CD4-positive, alpha-beta memory T cell (primary cell): Measurements from ENCODE around the gene XRN2. TPM values are rescaled to one million over a fixed set of nuclear protein-coding genes. Genes with fewer than 3 reads are reported as not detected.
A peak's percentile ranks its signal among the peaks of the same experiment; 100 is the strongest.

Experiments
- CTCF ChIA-PET: fragments of 350-600 bp; sonication (Branson Sonifier 250); formaldehyde crosslinking; loops from one replicate; lab custom pipeline; 2021; ENCODE audit warnings: inconsistent platforms; ENCODE audit not compliant: partially characterized antibody; lab: Charles Lee
- POLR2A ChIA-PET: fragments of 350-600 bp; sonication (Branson Sonifier 250); formaldehyde crosslinking; loops from one replicate; lab custom pipeline; 2021; ENCODE audit not compliant: partially characterized antibody; lab: Charles Lee
- DNase-seq, 5 donors: peaks; one replicate each; pipeline versions ENCODE4 v3.0.0 to v3.0.0-alpha.2; 2020 to 2022; ENCODE audit warnings: mixed read lengths in 1 of 5
- H3K27ac ChIP-seq: one replicate; pipeline ENCODE4 v1.7.0; 2013; ENCODE audit warnings: low read depth, low read length
- H3K27me3 ChIP-seq: 2 replicates; pipeline ENCODE4 v1.7.0; 2013; ENCODE audit warnings: mild to moderate bottlenecking, low read length, moderate library complexity; ENCODE audit not compliant: insufficient read depth
- H3K36me3 ChIP-seq: 2 replicates; pipeline ENCODE4 v1.7.0; 2013; ENCODE audit warnings: mild to moderate bottlenecking, low read length, moderate library complexity; ENCODE audit not compliant: insufficient read depth
- H3K4me1 ChIP-seq: 2 replicates; pipeline ENCODE4 v1.7.0; 2013; ENCODE audit warnings: mild to moderate bottlenecking, low read length, moderate library complexity; ENCODE audit not compliant: insufficient read depth
- H3K4me3 ChIP-seq, 2 donors: one replicate each; pipeline ENCODE4 v1.7.0; 2013; ENCODE audit warnings: low read length in 2 of 2, mild to moderate bottlenecking in 1 of 2
- H3K9me3 ChIP-seq, 2 donors: one replicate each; pipeline ENCODE4 v1.7.0; 2013; ENCODE audit warnings: low read length in 2 of 2, control low read depth in 1 of 2; ENCODE audit not compliant: control insufficient read depth in 1 of 2
- H3K27ac Mint-ChIP-seq, 7 donors: one replicate each; pipeline ENCODE4 v1.8.0; 2020 to 2021; ENCODE audit warnings: mixed read lengths in 7 of 7, mild to moderate bottlenecking in 6 of 7, inconsistent platforms in 3 of 7, moderate library complexity in 3 of 7
- H3K27me3 Mint-ChIP-seq, 2 donors: one replicate each; pipeline ENCODE4 v1.8.0; 2020 to 2021; ENCODE audit warnings: mixed read lengths in 2 of 2
- H3K36me3 Mint-ChIP-seq, 2 donors: one replicate each; pipeline ENCODE4 v1.8.0; 2020 to 2021; ENCODE audit warnings: mixed read lengths in 2 of 2, inconsistent platforms in 1 of 2, mild to moderate bottlenecking in 1 of 2
- H3K4me1 Mint-ChIP-seq, 4 donors: one replicate each; pipeline ENCODE4 v1.8.0; 2020 to 2021; ENCODE audit warnings: mixed read lengths in 4 of 4, mild to moderate bottlenecking in 1 of 4
- H3K4me3 Mint-ChIP-seq, 8 donors: one replicate each; pipeline ENCODE4 v1.8.0; 2020 to 2021; ENCODE audit warnings: mixed read lengths in 8 of 8, mild to moderate bottlenecking in 7 of 8, moderate library complexity in 6 of 8, inconsistent platforms in 3 of 8
- H3K9me3 Mint-ChIP-seq, 8 donors: one replicate each; pipeline ENCODE4 v1.8.0; 2020 to 2021; ENCODE audit warnings: mixed read lengths in 8 of 8, mild to moderate bottlenecking in 5 of 8, inconsistent platforms in 3 of 8, moderate library complexity in 1 of 8
- intact Hi-C: fragments of 100-400 bp; cut with micrococcal nuclease; formaldehyde crosslinking; loops from one replicate; pipeline ENCODE4 v1.15.1; 2023
- polyA plus RNA-seq, 2 donors: library from polyadenylated mRNA; unstranded; fragments of 300-500 nt; fragmentation: Illumina TruSeq; gene quantifications; one replicate each; pipeline ENCODE4 v1.2.3, GENCODE V29; 2021
- total RNA-seq, 2 experiments: library from RNA; stranded (reverse); gene quantifications; one replicate each; pipeline ENCODE4 v1.2.3, GENCODE V29; 2021

The XRN2 gene
- total and polyA plus RNA-seq, 4 experiments from 2014 or later, result 52.8 to 80.3 (median 64.6) TPM

DNA sequence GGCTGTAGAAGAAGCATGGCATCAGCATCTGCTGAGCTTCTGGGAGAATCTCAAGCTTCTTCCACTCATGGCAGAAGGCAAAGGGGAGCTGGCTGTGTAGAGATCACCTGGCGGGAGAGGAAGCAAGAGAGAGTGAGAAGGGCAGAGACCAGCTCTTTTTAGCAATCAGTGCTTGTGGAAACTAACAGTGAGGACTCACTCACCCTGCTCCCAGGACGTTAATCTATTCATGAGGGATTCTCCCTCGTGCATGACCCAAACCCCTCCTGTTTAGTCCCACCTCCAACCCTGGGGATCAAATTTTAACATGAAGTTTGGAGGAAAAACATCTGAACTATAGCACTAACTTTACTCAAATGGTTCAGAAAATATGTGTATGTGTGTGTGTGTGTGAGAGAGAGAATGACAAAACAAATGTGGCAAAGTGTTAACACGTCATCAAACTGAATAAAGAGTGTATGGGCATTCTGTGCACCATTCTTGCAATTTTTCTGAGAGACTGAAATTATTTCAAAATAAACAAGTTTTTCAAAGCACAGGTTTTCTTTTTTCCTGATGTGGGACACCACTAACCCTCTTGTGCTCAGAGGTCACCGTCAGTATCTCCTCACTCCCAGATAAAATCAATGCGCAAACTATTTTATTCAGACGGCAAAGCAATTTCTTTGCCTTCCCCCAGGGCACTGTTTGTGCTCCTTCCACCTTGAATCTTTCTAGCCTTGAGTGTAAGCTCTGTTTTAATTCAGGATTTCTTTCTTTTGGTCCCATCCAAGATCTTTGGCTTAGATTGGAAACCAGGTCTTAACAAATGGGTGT is 23.2 kb upstream of the XRN2 start:
- CTCF ChIA-PET, result no interaction called here
- intact Hi-C loops, result no loop called here

GRCh38 chr20:21280522-21281016 is 22.6 kb upstream of the XRN2 start:
- no peak for DNase-seq
- peaks cover 0 to 3% (median 1%) of the 10 kb centered on the region in 4 donors for H3K4me1 Mint-ChIP-seq
- ChIA-PET POLR2A (no interaction called here), CTCF (no interaction called here)
- no peak overlapping the region for H3K27ac Mint-ChIP-seq
- H3K9me3 ChIP-seq, result no peaks in the 10 kb centered on the region
- no peaks in the 10 kb centered on the region for H3K36me3 ChIP-seq
- intact Hi-C loops, result no loop called here
- no peaks in the 10 kb centered on the region for H3K4me1 ChIP-seq
- peaks cover 0 to 3% of the 10 kb centered on the region in 2 donors for H3K36me3 Mint-ChIP-seq
- no peak overlapping the region for H3K4me3 Mint-ChIP-seq
- no peak overlapping the region for H3K27ac ChIP-seq
- no peak overlapping the region for H3K4me3 ChIP-seq
- peaks cover 0 to 13% (median 4%) of the 10 kb centered on the region in 8 donors for H3K9me3 Mint-ChIP-seq
- no peaks in the 10 kb centered on the region for H3K27me3 ChIP-seq
- H3K27me3 Mint-ChIP-seq, result peaks cover 11 to 15% of the 10 kb centered on the region in 2 donors

More for the DNA sequence above, 23.2 kb upstream of the XRN2 start:
- no peak overlapping the region for H3K4me3 Mint-ChIP-seq
- Histone ChIP-seq H3K9me3 (no peaks in the 10 kb centered on the region), H3K4me1 (no peaks in the 10 kb centered on the region), H3K36me3 (no peaks in the 10 kb centered on the region), H3K27me3 (no peaks in the 10 kb centered on the region), H3K4me3 (no peak overlapping the region), H3K27ac (no peak overlapping the region)
- no peaks in the 10 kb centered on the region for H3K36me3 Mint-ChIP-seq
- peaks cover 0 to 3% (median 1%) of the 10 kb centered on the region in 4 donors for H3K4me1 Mint-ChIP-seq
- peak overlapping the region in 2 of 7 donors; percentile 62 to 80 for H3K27ac Mint-ChIP-seq
- H3K27me3 Mint-ChIP-seq, result peaks cover 8 to 15% of the 10 kb centered on the region in 2 donors
- no peak for DNase-seq
- H3K9me3 Mint-ChIP-seq, result peaks cover 0 to 9% (median 2%) of the 10 kb centered on the region in 8 donors
- POLR2A ChIA-PET, result no interaction called here

GRCh38 chr20:21286775-21287174 is 16.4 kb upstream of the XRN2 start:
- DNase-seq, result no peak
- Histone ChIP-seq H3K9me3 (no peaks in the 10 kb centered on the region), H3K4me3 (no peak overlapping the region), H3K27ac (no peak overlapping the region), H3K4me1 (no peaks in the 10 kb centered on the region), H3K36me3 (no peaks in the 10 kb centered on the region), H3K27me3 (no peaks in the 10 kb centered on the region)
- intact Hi-C loops, result no loop called here
- Mint-ChIP-seq H3K4me3 (no peak overlapping the region), H3K36me3 (peaks cover 0 to 8% of the 10 kb centered on the region in 2 donors), H3K27me3 (peaks cover 29 to 43% of the 10 kb centered on the region in 2 donors), H3K4me1 (no peaks in the 10 kb centered on the region), H3K27ac (no peak overlapping the region), H3K9me3 (peaks cover 0 to 26% (median 14%) of the 10 kb centered on the region in 8 donors)
- POLR2A ChIA-PET, result no interaction called here
- CTCF ChIA-PET, result interaction anchor here (1.8 kb wide), 1 partner anchor 52 kb away, joined by 6 read pairs; no protein-coding TSS in a partner anchor

- POLR2A ChIA-PET, result no interaction called here
- Histone ChIP-seq H3K4me3 (no peak overlapping the region), H3K36me3 (no peaks in the 10 kb centered on the region), H3K9me3 (no peaks in the 10 kb centered on the region), H3K4me1 (no peaks in the 10 kb centered on the region), H3K27me3 (no peaks in the 10 kb centered on the region), H3K27ac (no peak overlapping the region)
- H3K27ac Mint-ChIP-seq, result no peak overlapping the region
- peaks cover 0 to 8% of the 10 kb centered on the region in 2 donors for H3K36me3 Mint-ChIP-seq
- no peak overlapping the region for H3K4me3 Mint-ChIP-seq
- no peak for DNase-seq
- no peaks in the 10 kb centered on the region for H3K4me1 Mint-ChIP-seq
- CTCF ChIA-PET, result no interaction called here
- H3K27me3 Mint-ChIP-seq, result peaks cover 28 to 40% of the 10 kb centered on the region in 2 donors
- H3K9me3 Mint-ChIP-seq, result peaks cover 0 to 20% (median 13%) of the 10 kb centered on the region in 8 donors
- intact Hi-C loops, result no loop called here
These were observed 14.4 kb upstream of the XRN2 start for GRCh38 chr20:21288587-21289370.

- no peaks in the 10 kb centered on the region for H3K9me3 ChIP-seq
- no peaks in the 10 kb centered on the region for H3K4me1 Mint-ChIP-seq
- H3K9me3 Mint-ChIP-seq, result peaks cover 0 to 20% (median 12%) of the 10 kb centered on the region in 8 donors
- H3K27ac ChIP-seq, result no peak overlapping the region
- no peak for DNase-seq
- no peak overlapping the region for H3K4me3 ChIP-seq
- H3K27me3 ChIP-seq, result no peaks in the 10 kb centered on the region
- intact Hi-C loops, result no loop called here
- H3K36me3 Mint-ChIP-seq, result peaks cover 0 to 8% of the 10 kb centered on the region in 2 donors
- H3K27me3 Mint-ChIP-seq, result peaks cover 30 to 43% of the 10 kb centered on the region in 2 donors
- no peaks in the 10 kb centered on the region for H3K4me1 ChIP-seq
- H3K27ac Mint-ChIP-seq, result no peak overlapping the region
- no peaks in the 10 kb centered on the region for H3K36me3 ChIP-seq
- ChIA-PET POLR2A (no interaction called here), CTCF (no interaction called here)
- H3K4me3 Mint-ChIP-seq, result no peak overlapping the region
These were observed 13.5 kb upstream of the XRN2 start for GRCh38 chr20:21289651-21290050.

DNA sequence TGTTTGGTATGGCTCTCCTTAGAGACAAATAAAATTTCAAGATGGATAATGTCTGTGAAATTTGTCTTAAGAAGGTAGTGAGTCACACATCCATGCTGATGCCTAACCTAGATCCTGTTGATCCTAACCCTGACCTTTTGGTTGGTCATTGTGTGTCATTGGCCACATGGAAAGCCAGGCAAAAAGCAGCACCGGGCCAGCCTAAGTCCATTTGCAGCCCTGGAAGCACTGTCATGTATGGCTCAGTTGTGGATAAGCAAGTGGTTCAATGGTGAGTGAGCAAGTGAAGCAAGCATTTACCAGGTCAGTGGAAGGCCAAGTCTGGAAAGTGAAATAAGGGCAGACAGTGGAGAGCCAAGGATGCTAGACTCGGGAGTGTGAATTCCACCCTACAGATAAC is 12.1 kb upstream of the XRN2 start:
- DNase-seq, result no peak
- Mint-ChIP-seq H3K4me1 (no peaks in the 10 kb centered on the region), H3K27me3 (peaks cover 30 to 38% of the 10 kb centered on the region in 2 donors), H3K9me3 (peaks cover 0 to 11% (median 5%) of the 10 kb centered on the region in 8 donors), H3K36me3 (peaks cover 0 to 4% of the 10 kb centered on the region in 2 donors), H3K4me3 (no peak overlapping the region), H3K27ac (no peak overlapping the region)
- intact Hi-C loops, result no loop called here
- H3K27me3 ChIP-seq, result no peaks in the 10 kb centered on the region
- ChIA-PET POLR2A (no interaction called here), CTCF (no interaction called here)
- no peaks in the 10 kb centered on the region for H3K4me1 ChIP-seq
- H3K36me3 ChIP-seq, result no peaks in the 10 kb centered on the region
- H3K27ac ChIP-seq, result no peak overlapping the region
- H3K9me3 ChIP-seq, result no peaks in the 10 kb centered on the region
- H3K4me3 ChIP-seq, result no peak overlapping the region

- H3K4me1 ChIP-seq, result no peaks in the 10 kb centered on the region
- Mint-ChIP-seq H3K27me3 (peaks cover 28 to 30% of the 10 kb centered on the region in 2 donors), H3K27ac (no peak overlapping the region), H3K4me1 (no peaks in the 10 kb centered on the region), H3K4me3 (no peak overlapping the region), H3K36me3 (no peaks in the 10 kb centered on the region), H3K9me3 (no peaks in the 10 kb centered on the region)
- intact Hi-C loops, result no loop called here
- POLR2A ChIA-PET, result no interaction called here
- no peaks in the 10 kb centered on the region for H3K36me3 ChIP-seq
- no peak for DNase-seq
- H3K27ac ChIP-seq, result no peak overlapping the region
- CTCF ChIA-PET, result interaction anchor here (0.7 to 2.1 kb wide), 3 partner anchors 59 to 209 kb away, joined by 3 to 6 read pairs (median 5); no protein-coding TSS in a partner anchor
- no peak overlapping the region for H3K4me3 ChIP-seq
- H3K27me3 ChIP-seq, result no peaks in the 10 kb centered on the region
- H3K9me3 ChIP-seq, result no peaks in the 10 kb centered on the region
These were observed 8.4 kb upstream of the XRN2 start for GRCh38 chr20:21294755-21295154.
